Spleen (tissue), 7 donors: ENCODE measurements around the gene EXD3.

Experiments
- POLR2A ChIP-seq, 3 donors: fragments of 450-650 bp; IDR thresholded peaks; one replicate each; pipeline ENCODE4 v1.5.1; 2017; ENCODE audit warnings: antibody characterized with exemption in 3 of 3, mild to moderate bottlenecking in 1 of 3
- TF ChIP-seq, protein P1 (sequence below), 11 experiments: fragments of 200-600 bp in 7 of 11; fragments of 450-650 bp in 4 of 11; sonication (generic) in 4 of 11; IDR thresholded peaks in 8 of 11; conservative IDR thresholded peaks in 3 of 11; 1 replicate in 7 of 11; 2 replicates in 4 of 11; pipeline versions ENCODE4 v1.4.0 to v1.8.0; 2016 to 2021; ENCODE audit warnings: antibody characterized with exemption in 11 of 11, inconsistent platforms in 4 of 11, mild to moderate bottlenecking in 1 of 11
- donor health status: DM: no; HTN: no; CAD: no; lungs with moderate emphysema.
- donor health status: DM: no; HTN: no; CAD: no.
- donor health status: DM: no; HTN: no; CAD: no.

DNA sequence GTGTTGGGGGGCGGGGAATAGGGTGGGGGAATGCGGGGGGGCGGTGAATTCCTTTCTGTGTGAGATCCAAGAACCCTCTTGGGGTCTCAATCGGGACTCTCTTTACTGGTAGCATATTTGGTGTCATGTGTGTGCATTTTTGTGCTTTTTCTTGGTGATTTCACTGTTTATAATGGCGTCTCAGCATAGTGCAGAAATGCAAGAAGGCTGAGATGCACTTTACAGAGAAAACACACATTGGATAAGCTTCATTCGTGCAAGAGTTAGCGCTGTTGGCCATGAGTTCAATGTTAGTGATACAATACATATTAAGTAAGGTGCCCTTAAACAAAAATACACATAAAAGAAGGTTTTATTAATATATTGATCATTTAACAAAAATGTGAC is 19.0 kb upstream of the EXD3 start:
- TF ChIP-seq POLR2A (IDR thresholded peaks at IDR 0.05) = no peak
- TF ChIP-seq, protein P1, sequence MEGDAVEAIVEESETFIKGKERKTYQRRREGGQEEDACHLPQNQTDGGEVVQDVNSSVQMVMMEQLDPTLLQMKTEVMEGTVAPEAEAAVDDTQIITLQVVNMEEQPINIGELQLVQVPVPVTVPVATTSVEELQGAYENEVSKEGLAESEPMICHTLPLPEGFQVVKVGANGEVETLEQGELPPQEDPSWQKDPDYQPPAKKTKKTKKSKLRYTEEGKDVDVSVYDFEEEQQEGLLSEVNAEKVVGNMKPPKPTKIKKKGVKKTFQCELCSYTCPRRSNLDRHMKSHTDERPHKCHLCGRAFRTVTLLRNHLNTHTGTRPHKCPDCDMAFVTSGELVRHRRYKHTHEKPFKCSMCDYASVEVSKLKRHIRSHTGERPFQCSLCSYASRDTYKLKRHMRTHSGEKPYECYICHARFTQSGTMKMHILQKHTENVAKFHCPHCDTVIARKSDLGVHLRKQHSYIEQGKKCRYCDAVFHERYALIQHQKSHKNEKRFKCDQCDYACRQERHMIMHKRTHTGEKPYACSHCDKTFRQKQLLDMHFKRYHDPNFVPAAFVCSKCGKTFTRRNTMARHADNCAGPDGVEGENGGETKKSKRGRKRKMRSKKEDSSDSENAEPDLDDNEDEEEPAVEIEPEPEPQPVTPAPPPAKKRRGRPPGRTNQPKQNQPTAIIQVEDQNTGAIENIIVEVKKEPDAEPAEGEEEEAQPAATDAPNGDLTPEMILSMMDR (IDR thresholded peaks at IDR 0.05 in 8 of 11, conservative IDR thresholded peaks at IDR 0.05 in 3 of 11) = no peak
